SHP77 treated with DMSO at 0.1 percent for 48 hours (cell line): Measurements from ENCODE around the gene KIDINS220.

Experiments used
- DNase-seq: peaks from one replicate; lab custom pipeline; 2025; lab: John Stamatoyannopoulos, UW

Gene KIDINS220

GRCh38 chr2:8836971-8837794 lies at the start of gene KIDINS220:
KIDINS220 (minus strand) TSS chr2:8837613; CDS start chr2:8827093, 10,520 bp downstream.
- peak; percentile 26 for DNase-seq

DNA sequence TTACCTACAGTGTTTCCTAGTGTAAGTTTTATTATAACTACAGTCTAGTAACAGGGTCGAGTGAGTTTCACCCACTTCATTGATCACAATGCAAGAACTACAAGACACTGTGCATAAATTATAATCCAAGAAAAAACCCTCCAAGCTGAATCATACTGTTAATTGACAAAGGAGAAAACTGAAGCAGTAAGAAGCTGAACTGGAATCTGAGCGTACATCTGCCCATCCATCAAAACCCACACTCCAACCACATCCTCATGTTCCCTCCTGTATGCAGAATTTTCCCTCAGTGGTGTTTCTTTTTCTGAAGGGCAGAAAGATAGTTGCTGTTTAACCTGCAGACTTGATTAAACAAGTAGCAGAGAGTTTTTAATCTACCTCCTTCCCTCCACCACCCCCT lies 49.5 kb upstream of the KIDINS220 start:
- DNase-seq, result no peak

DNA sequence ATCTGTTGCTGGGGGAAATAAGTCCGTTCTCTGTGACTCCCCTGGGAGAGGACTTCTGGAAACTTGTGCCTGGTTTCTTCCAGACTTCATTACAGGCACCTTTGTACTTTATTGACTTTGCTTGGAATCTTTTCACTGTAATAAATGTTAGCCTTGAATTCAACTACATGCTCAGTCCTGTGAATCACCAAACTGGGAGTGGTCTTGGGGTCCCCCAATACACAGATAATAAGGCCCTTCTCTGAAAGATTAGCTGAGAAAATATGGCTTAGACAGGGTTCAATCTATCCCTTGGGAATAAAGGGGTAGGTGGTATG lies 48.7 kb upstream of the KIDINS220 start:
- DNase-seq, result no peak

- DNase-seq, result no peak
Measured at GRCh38 chr2:8885449-8886201, 48.2 kb upstream of the KIDINS220 start.

GRCh38 chr2:8884812-8885211 lies 47.4 kb upstream of the KIDINS220 start:
- DNase-seq, result no peak

GRCh38 chr2:8882094-8882493 lies 44.7 kb upstream of the KIDINS220 start:
- DNase-seq, result no peak

DNA sequence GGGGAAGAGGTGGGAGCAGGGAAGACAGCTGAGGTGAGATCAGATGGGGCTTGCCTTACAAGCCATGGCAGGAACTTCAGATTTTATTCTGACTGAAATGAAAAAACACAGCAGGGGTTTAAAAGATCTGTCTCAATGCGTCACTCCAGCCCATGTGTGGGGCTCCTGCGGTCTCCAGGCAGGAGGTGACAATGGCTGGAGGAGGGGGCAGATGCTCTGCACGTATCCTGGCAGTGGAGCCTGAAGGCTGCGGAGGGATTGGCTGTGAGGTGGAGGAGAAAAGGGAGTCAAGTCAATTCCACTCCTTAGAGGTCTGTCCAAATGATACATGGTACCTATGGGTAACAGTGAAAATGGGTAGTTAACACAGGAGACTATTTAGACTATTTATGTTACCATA lies 40.5 kb upstream of the KIDINS220 start:
- no peak for DNase-seq

GRCh38 chr2:8877332-8877731 lies 39.9 kb upstream of the KIDINS220 start:
- no peak for DNase-seq

DNA sequence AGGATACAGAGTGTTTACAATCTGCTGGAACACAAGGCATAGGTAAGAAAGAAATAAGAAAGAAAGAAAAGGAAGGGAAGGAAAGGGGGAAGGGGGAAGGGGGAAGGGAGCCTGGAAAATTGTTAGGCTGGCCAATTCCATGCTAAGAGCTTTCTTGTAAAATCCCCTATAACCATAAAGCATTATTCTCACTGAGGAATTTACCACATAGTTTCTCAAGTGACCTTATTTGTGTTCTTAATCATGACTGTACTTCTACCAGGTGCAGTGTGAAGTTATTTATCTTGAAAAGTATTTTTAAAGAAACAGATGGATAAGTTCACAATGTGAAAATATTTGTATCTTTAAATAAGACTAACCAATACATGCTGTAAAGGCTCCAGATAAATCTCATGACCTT lies 39.2 kb upstream of the KIDINS220 start:
- DNase-seq, result no peak

- DNase-seq, result peak; percentile 61
Measured at GRCh38 chr2:8872821-8873432, 35.5 kb upstream of the KIDINS220 start.

- DNase-seq, result no peak
Measured at GRCh38 chr2:8870441-8870840, 33.0 kb upstream of the KIDINS220 start.

GRCh38 chr2:8867363-8867762 lies 29.9 kb upstream of the KIDINS220 start:
- DNase-seq, result no peak

DNA sequence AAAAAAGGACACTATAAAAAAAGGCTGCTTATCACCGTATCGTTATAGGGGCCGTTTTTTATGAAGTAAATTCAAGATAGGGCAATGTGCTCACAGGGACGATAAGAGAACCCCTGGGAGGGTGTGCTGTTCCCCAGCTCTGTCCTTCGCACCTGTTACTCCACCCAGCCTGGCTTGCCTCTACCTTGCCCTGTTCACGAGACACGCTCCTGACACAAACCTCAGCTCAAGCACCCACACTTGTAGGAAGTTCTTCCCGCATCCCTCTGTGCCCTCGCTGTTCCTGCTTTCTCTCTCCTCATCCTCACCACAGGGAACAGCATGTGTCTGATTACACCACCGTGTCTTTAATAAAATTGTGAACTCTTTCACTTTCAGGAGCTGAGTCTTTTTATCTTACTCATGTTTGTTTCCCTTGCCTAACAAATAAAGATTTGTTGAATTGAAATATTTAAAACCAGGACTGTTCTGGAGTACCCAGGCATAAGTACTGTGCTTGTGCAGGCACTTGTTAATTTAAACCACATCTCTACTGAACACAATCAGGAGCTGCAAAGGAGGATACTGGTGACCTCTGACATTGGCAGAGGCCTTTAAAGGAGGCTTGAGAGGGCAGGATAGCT lies 26.0 kb upstream of the KIDINS220 start:
- DNase-seq, result no peak

- DNase-seq, result no peak
Measured at GRCh38 chr2:8862230-8862629, 24.8 kb upstream of the KIDINS220 start.

DNA sequence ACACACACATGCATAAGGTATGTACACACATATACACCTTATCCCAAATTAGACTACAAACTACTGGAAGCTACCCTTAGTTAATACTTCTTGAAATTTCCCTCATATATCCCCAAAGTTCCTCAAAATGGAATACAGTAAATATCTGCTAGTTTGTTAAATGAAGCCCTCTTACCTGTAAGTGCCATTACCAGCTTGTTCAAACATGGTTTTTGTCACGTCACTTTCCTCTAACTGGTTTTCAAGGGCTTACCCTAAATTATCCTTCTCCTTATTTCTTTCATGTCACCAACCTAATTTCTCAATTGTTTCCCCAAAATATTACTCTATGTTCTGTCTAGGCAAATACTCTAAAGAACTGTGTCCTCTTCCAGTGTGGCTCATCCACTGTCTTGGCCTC lies 24.4 kb upstream of the KIDINS220 start:
- no peak for DNase-seq

GRCh38 chr2:8860239-8860638 lies 22.8 kb upstream of the KIDINS220 start:
- no peak for DNase-seq

DNA sequence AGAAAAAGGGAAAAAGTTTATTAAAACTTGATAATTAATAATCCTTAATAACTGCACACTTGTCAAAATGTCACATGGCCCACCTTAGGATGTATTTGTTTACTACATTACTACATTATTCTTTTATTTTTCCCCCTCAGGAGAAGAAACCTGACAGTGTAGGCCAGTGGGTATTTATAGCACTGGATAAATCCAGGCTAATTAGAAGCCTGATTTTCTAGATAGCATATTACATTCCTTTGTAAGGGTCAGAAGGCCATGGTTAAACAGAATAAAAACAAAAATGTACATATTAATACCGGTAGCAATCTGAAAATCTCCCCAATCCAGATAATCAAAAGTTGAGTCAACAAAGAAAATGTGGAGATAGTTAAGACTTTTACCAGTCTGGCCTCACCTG lies 21.5 kb upstream of the KIDINS220 start:
- no peak for DNase-seq

DNA sequence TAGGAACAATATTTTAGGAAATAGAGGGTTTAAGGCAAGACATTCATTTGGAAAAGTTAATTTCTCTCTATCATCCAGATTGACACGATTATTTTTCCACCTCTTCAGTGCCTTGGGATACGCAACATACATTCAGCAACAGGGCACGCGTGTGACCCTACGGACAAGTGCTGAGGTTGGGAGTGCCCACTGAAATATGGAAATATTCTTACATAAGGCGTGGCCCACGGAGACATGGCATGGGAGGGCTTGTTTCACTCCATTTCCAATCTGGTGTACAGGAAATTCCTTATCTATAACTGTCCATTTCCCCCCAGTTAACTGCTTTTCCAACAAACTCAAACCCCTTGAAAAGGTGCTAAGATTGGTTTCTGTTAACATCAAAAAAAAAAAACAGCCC lies 20.9 kb upstream of the KIDINS220 start:
- DNase-seq, result no peak

GRCh38 chr2:8857709-8858108 lies 20.3 kb upstream of the KIDINS220 start:
- DNase-seq, result no peak

GRCh38 chr2:8856176-8856575 lies 18.8 kb upstream of the KIDINS220 start:
- no peak for DNase-seq

- no peak for DNase-seq
Measured at GRCh38 chr2:8855010-8855409, 17.6 kb upstream of the KIDINS220 start.

- DNase-seq, result no peak
Measured at GRCh38 chr2:8853426-8853825, 16.0 kb upstream of the KIDINS220 start.
